ENCODE measurements around the gene MYO5C.

GRCh38 chr15:52193791-52194190 is 101.8 kb downstream of the MYO5C start:
- TF ChIP-seq, protein P1, sequence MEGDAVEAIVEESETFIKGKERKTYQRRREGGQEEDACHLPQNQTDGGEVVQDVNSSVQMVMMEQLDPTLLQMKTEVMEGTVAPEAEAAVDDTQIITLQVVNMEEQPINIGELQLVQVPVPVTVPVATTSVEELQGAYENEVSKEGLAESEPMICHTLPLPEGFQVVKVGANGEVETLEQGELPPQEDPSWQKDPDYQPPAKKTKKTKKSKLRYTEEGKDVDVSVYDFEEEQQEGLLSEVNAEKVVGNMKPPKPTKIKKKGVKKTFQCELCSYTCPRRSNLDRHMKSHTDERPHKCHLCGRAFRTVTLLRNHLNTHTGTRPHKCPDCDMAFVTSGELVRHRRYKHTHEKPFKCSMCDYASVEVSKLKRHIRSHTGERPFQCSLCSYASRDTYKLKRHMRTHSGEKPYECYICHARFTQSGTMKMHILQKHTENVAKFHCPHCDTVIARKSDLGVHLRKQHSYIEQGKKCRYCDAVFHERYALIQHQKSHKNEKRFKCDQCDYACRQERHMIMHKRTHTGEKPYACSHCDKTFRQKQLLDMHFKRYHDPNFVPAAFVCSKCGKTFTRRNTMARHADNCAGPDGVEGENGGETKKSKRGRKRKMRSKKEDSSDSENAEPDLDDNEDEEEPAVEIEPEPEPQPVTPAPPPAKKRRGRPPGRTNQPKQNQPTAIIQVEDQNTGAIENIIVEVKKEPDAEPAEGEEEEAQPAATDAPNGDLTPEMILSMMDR (IDR thresholded peaks at IDR 0.05; ENCODE audit: extremely low read depth in 1 of 2, insufficient read depth in 1 of 2, low read depth in 1 of 2, low read length in 2 of 2): no peak
- TF ChIP-seq POLR2A (IDR thresholded peaks at IDR 0.05; ENCODE audit: low read depth, low read length): no peak
- TF ChIP-seq EZH2 (IDR thresholded peaks at IDR 0.05; ENCODE audit: borderline replicate concordance, low read depth, low read length, severe bottlenecking): no peak
- no peak for TF ChIP-seq POLR2AphosphoS5 (IDR thresholded peaks at IDR 0.05; ENCODE audit: insufficient read depth, low read depth, low read length)
